GM04503 (cell line): Measurements from ENCODE around the gene B9D1.
"Not testable (repeated sequence)": the region's sequence is repeated elsewhere in the genome, so short reads cannot be mapped to it uniquely, and the experiment has no call there.

Experiments used
- DNase-seq: peaks from one replicate; pipeline ENCODE4 v3.0.0-alpha.2; 2012; ENCODE audit warnings: low read depth

Gene B9D1

DNA sequence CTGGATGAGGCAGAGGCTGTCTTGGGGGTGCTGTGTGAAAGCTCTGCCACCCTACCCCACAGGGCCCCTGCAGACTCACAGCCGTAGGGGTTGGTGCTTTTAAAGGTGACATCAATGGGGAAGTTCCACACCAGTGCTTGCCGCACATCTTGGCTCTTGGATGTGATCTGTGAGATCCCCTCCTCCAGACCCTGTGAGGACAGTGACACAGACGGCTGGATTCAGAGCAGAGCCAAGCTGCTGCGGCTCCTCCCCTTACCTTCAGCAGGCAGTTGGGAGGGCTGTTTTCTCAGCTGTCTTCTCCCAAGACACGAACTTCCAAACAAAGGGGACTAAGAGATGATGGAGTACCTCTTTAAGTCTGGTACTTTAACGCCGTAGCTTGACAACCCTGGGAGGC, 4.8 kb downstream of the B9D1 start:
- no peak for DNase-seq

DNA sequence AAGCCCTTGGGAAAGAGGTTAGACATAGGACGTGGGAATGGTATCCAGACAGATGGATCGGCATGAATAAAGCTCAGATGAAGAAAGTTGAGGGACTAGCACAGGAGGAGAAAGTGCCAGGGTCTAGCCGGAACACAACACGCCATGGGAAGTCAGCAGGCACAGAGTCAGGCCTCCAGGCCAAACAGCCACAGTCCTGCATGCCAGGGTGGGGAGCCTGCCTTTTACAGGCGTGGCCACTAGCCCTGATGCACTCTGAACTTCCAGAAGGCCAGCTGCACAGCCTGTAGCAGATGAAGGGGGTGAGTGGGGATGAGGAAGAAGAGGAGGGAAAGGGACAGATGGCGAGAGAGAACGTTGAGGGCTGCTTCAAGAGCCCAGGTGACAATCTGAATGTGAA, 5.2 kb downstream of the B9D1 start:
- DNase-seq, result no peak

DNA sequence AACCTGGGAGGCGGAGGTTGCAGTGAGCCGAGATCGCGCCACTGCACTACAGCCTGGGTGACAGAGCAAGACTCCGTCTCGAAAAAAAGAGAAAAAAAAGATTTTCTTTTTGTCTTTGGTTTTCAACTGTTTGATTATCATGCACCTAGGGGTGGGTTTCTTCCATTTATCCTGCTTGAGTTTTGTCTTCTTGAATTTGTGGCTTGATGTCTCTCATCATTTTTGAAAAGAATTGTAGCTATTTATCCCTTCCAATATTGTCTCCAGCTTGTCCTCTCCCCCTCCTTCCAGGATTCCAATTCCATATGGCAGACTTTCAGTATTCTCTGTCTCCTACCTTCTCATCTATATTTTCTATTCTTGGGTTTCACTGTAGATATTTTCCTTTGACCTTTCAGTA, 7.8 kb downstream of the B9D1 start:
- DNase-seq, result no peak

DNA sequence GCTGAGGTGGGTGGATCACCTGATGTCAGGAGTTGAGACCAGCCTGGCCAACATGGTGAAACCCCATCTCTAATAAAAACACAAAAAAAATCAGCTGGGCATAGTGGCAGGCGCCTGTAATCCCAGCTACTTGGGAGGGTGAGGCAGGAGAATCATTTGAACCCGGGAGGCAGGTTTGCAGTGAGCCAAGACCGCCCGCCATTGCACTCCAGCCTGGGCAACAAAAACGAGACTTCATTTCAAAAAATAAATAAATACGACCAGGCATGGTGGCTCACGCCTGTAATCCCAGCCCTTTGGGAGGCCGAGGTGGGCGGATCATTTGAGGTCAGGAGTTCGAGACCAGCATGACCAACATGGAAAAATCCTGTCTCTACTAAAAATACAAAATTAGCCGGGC, 9.1 kb downstream of the B9D1 start:
- not testable (repeated sequence) for DNase-seq

DNA sequence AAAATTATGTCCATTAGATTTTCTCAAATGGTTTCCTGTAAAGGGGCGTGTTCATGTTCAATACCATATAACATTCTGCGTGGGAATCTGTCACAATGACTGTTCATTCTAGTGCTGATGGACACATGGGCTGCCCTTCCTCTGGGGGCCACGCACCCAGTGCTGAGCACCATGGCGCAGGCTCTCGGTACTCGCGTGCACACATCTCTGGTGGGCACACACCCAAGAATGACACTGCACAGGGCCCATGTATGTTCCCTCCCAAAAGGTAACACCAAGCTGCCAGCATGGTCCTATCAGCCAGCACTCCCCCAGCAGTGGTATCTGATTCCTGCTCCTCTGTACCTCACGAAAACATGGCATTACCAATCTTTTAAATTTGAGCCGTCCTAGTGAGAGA, 13.7 kb downstream of the B9D1 start:
- DNase-seq, result no peak

DNA sequence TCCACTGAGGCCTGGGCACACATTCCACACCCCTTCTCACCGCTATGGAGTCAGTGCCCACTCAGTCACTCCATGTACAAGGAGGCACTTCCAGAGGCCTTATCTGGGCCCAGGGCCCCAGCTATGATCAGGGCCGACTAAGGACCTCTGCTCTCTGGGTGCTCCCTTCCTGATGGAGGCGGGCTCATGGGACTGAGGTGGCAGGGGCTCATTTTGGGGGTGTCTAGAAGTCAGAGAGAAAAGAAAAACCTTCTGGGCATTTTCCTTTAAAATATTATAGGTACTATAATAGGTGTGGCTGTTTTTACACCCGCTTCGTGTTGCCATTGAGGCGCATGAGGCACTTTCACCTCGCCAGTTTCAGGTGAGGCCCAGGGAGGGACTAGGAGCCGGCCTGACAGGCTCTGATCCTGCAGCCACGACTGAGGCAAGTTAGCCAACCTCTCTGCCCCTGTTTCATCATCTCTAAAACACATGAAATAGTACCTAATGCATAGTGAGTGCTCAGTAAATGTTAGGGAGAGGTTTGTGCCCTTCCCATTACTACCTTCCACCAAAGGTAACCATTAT, 14.4 kb downstream of the B9D1 start:
- DNase-seq, result no peak

DNA sequence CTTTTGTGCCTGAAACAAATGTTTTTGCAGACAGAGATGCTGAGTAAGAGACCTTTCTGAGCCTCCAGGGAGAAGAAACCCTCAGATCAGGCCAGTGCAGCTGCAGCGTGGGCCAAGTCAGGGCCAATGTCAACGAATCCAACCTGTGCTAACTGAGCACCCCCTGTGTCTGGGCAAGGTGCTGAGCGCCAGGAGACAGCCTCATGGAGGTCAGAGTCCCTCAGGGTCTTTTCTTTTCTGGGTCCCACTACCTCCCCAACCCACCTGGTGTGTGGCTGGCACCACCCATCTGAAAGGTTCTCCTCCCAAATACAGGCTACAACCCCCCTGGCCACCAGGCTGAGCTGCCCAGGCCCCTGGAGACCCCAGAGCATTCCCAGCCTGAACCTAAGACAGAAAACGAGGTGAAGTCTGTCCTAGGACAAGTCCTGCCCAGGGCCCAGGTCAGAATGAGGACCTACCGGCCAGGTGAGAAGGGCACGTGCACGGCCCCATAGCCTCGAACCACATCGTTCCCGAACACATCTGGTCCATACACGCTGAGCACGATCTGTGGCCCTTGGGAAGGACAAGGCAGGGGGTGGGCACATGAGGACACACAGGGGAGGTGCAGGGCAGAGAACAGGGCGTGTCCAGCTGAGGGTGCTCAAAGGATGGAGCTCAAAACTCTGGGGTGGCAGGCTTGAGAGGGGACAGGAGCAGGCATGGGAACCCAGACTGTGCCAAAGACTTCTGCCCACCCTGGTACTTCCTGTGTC, 15.0 kb downstream of the B9D1 start:
- no peak for DNase-seq

DNA sequence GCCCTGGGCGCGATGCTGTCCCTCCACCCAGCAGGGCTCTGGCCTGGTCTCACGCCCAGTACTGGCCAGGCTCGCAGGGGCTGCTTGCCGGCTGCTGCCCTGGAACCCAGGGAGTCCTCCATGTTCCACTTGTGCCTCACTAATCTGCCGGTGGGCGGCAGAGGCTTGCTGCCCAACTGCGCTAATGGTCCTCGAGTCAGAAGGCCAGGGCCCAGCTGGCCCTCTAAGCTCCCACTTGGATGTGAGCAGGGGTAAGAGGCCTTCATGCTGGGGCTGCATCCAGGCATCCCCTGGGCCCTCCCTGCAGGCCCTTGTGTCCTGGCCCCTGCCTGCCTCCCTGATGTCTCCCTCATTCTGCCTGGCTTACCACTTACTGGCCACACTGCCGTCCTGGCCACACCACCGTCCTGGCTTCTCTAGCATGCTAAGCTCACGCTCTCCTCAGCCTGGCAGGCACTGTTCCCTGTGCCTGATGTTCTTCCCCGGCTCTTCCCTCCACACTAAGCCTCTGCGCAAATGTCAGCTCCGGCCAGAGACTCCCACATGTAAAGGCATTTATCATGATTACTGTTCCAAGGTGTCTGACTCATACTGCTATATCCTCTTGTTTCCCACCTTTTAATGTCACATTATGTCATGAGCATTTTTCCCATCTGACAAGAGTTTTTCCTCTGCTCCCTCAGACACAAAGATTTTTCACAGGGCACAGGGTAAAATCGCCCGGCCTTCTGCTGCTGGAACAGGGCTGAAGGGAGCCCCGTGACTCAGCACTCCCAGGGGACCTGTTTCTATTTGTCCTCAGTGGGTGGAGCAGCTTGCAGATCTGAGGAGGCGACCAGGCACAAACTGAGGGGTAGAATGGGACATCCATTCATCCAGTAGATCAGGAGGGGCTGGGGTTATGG, 15.9 kb downstream of the B9D1 start:
- peak; percentile 88 for DNase-seq

DNA sequence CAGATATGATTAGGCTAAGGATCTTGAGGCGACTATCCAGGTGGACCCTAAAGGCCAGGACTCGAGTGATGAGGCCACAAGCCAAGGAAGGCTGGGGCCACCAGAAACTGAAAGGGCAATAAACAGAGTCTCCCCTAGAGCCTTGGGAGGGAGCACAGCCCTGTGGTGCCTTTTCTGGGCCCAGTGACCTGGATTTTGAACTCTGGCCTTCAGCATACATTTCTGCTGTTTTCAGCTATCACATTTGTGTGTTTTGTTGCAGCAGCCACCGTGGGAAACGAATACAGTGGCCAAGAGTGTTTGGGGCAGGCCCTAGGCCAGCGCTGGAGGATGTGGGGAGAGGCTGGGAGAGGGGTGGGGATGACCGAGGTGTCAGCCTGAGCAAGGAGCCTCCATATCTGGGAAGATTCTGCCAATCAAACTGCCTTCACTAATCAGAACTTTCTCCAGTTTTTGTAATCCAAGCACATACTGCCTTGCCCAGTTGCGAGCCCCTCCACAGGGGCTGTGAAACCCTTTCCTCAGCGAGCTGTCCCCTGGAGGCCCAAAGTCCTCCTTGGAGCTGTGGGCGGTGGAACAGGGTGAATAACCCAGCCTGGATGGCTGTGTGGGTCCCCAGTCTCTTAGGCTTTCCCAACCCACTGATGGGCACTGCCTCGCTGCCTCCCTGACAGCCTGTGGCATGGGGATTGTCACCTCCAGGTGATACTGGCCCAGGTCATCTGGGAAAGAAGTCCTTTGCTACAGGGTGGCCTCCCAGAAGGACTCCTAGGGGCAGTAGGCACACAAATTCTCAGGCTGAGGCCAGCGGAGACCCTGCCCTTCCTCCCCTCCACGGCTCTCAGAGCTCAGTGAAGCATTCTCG, 16.8 kb downstream of the B9D1 start:
- DNase-seq, result no peak

DNA sequence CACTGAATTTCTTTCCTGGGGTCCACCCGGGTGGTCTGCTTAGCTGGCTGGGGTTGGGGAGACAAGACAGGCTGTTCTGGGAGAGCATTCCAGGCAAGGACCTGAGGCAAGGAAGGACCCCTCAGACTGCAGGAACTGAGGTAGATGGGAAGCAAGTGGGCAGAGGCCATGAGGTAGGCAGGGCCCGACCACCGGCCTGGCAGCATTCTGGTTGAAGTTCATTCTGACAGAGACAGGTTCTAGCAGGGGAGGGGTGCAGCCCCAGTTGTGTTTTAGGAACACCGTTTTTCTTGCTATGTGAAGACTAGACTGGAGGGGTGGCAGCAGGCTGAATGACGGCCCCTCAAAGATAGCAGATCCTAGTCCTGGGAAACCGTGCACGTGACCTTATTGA, 17.5 kb downstream of the B9D1 start:
- no peak for DNase-seq

DNA sequence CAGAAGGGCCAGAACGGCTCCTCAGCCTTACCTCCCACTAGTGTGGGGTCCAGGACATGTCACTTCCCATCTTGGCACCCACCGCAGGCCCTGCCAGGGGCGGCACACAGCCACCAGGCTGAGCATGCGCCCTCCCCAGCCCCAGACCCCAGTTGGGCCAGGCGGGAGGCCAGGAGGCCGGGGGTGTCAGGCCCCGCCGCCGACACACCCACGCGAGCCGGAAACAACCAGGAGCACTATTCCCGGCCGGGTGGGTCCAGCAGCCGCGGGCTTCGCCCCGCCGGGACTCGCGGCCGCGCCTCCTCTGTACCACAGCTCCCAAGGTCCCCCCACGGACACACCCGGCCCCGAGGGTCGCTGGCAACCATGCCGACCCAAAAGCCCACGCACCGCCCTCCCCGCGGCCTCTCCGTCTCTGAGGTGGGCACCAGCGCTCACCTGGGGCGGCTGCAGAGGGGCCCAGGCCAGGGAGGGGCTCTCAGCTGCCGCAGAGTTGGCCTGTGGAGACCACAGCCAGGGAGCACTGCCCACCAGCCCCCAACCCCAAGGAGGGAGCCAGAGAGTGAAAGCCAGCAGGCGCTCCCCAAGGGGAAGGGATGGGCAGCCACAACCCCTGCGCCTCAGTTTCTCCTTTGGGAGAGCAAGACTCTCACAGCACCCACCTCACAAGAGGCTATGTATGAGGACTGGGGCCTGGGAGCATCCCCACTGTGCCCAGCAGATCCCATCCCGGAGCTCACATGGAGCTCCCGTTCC, 18.0 kb downstream of the B9D1 start:
- no peak for DNase-seq

DNA sequence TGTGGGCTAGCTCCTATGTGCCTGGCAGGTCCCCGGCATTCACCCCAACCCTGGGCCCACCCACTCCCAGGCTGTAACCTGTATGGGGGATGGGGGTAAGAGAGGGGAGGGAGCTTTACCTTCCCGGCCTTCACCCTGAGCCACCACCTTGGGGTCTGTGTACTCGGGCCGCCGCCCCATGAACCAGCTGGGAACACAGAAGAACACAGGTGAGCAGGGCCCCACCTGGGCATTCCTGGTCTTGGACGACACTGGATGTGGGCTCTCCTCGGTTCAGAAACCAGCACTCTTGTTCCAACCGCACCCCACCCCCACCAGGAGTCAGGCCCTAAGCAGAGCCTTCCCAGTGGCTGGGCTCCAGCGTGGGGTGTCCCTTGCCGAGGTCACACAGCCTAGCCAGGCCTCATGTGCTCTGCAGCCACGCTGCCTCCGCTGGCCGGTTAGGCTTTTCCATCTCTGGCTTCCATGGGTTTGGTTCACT, 18.8 kb downstream of the B9D1 start:
- no peak for DNase-seq

DNA sequence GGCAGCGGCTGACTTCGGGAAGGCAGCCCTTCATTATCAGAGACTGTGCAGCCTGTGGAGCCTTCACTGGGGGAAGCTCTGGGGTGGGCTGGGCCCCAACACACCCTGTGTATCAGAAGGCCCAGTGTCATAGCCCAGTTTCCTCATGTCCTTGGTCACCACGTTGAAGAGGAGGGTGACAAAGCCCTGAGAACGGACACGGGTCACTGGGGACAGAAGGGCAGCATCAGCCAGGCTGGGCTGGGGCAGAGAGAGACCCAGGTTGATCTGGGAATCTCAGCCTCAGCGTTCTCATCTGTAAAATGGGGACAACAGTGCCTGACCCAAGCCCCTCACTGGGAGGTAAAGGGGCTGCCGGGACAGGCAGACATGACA, 19.3 kb downstream of the B9D1 start:
- DNase-seq, result no peak

DNA sequence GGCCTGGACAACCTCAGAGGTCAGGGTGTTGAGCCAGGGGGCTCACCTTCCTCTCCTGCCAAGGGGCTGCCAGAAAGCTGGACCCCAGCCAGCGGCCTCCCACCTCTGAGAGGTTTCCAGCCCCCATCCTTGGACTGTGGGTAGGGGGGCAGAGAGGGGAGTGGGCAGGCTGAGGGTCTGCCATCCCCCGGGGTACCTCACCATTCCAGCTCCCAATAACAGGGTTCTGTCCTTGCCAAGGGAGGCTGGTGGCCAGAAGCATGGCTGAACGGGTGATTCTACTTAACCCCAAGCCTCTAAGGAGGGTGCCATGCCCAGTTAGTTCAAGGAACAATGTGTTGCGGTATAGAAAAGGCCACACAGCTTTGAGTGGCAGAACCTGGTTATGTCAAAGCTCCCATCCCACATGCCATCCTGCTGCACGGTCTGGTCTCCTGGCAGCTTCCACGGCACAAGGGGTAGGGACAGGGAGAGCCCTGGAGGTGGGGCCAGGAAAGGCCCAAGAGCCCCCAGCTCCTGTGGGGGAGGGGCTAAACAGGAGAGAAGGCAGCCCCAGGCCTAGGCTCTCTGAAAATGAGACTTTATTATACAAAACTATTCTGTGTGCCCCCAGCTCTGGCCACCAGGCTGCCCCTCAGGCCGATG, 19.8 kb downstream of the B9D1 start:
- no peak for DNase-seq

DNA sequence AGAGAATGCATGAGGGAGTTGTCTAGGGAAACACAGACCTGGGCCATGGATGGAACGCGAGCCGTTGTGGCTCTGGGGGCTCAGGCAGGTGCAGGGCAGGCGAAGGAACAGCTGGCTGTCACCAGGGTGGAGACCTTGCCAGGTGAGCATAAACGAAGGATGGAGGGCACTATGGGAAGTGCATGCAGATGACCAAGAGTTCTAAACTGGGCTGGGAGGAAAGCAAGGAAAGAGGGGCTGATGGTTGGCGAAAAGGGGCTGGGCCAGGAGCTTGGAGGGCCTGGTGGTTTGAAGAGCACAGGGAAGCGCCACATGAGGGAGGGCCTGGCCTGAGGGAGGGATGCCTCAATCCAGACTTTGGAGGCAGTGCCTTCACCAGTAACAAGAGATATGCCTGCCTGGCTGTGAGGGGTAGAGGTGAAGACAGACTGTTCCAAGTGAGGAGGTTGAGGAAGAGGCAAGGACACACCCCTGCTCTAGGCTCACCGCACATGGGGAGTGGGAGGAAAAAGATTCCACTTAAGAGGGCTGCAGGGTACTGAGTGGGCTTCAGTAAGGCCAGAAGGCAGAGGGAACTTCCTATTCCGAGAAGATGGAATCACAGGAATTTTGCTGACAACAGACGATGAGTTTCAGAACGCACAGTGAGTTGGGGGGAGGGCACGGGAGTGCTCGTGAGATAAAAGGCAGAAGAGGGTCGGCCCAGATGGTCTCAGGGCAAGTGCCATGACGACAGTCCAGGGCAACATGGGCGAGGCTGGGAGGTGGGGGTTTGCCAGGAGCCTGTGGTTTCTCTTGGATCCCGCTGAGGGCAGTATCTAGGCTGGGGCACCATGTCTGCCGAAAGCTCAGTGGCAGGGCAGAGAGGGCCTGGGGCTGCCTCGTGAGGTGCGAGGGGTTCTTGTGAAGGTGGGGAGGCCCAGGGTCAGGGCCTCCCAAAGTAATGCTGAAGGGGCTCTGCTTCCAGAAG, 20.6 kb downstream of the B9D1 start:
- no peak for DNase-seq

DNA sequence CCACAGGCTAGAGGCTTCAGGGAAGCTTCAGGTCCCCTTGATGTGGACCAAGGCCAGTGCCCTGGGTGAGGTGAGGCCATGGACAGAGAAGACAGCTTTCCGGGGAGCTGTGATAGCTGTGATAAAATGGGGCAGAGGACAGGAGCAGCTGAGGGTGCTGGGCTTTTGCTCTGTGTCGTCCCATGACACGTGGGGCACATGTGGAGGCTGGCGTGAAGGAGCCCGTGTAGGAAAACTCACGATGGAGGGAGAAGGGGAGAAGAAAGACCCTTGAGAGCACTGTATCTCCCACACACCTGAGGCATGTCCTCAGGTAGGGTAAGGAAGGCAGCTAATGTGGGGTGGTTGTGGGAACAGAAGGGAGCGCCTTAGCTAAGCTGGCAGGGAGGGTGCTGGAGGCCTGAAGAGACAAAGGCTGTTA, 21.3 kb downstream of the B9D1 start:
- DNase-seq, result no peak

DNA sequence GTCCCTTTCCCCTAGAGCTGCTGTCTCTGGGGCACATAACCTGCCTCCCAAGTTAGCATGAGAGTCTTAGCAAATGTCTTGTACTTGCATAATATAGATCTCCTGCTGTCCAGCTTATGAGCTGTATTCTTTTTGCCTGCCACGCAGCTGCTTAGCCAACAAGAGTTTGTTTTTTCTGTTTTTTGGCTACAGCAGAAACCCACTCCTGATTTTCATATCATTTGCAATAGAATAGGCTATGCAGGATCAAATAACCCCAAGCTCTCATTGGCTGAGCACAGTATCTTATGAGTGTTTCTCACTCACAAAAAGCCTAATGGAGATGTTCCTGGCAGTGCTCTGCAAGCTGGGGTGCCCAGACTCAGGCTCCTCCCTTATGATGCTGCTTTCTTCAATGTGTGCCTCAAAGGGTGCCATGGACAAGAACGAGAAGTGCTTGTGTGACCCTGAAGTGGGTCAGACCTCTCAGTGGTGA, 23.1 kb downstream of the B9D1 start:
- no peak for DNase-seq

DNA sequence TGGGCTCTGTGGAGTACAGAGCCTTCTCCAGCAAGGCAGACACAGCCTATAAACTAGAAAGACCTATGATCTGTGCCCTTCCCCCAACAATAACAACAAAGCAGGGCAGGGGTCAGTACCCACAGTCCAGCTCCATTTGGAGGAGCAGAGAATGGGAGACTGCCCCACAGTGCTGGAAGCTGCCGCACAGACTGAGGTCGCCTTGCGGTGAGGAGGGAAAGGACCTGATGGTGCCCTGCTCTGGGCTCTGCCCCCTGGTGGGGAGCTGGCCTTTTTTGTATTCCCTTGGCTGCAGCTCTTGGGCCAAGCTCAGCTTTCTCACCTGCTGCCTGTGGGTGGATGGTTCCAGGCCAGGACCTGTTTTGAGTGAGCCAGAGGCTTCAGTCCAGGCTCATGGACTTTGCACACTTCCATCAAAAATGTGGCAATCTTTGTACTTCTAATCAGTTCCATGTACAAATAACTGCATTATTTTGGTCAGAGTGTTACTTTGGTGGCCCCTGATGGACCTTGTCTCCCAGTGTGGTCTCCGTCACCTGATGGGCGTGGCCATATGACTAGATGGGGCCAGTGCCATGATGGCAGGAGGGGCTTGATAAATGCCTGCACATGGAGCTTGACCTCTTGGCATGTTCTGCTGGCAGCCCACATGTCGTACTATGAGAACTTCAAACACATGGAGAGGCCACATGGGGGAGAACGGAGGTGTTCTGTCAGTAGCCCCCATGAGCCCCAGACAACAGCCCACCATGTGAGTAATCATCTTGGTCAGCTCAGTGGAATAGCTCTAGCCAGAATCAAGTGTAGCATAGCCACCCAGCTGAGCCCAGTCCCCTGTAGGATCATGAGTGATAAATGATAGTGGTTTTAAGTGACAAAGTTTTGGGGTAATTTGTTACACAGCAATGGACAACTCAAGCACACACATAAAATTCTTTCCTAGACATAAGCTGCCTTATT, 24.2 kb downstream of the B9D1 start:
- DNase-seq, result no peak
